Measurements from ENCODE around the gene MAN1C1. TPM values are rescaled to one million over a fixed set of nuclear protein-coding genes. Genes with fewer than 3 reads are reported as not detected.

The MAN1C1 gene
- total RNA-seq, 1 experiment from 2014 or later: 1.5 TPM

- Histone ChIP-seq H3K36me3 (ENCODE audit: control insufficient read depth, insufficient read depth, low read length) (no peaks in the 10 kb centered on the region), H3K4me3 (ENCODE audit: low read depth in 2 of 2, low read length in 2 of 2) (no peak overlapping the region), H3K27ac (ENCODE audit: low read length) (no peak overlapping the region), H3K4me1 (ENCODE audit: control insufficient read depth, insufficient read depth, low read length) (no peaks in the 10 kb centered on the region), H3K27me3 (ENCODE audit: control insufficient read depth, insufficient read depth, low read length) (no peaks in the 10 kb centered on the region; the same call in none of the 2 replicates), H3K9me3 (ENCODE audit: control insufficient read depth, insufficient read depth, low read depth, low read length) (no peaks in the 10 kb centered on the region)
- BruUV-seq (replicated peaks): no TSS peak
- CTCF ChIA-PET: interaction anchor here (0.6 kb wide), 1 partner anchor 12 kb away, joined by 4 read pairs; no protein-coding TSS in a partner anchor
- POLR2A ChIA-PET: no interaction called here
- no peak for ATAC-seq
- no peak for DNase-seq (ENCODE audit: low read depth, low spot score)
- intact Hi-C loops (cut with micrococcal nuclease; ENCODE audit: unreplicated experiment): no loop called here
- peak in 1 of 2 experiments; percentile 34; a peak in 1 of 4 replicates for TF ChIP-seq REST (IDR thresholded peaks at IDR 0.05; ENCODE audit: insufficient read depth in 1 of 2, low read depth in 2 of 2, low read length in 1 of 2)
- TF ChIP-seq TCF7L2 (IDR thresholded peaks at IDR 0.05; ENCODE audit: low read depth, low read length): no peak
- 0 out of 2 replicates have a peak, but pooled peaks have one; percentile 8 for TF ChIP-seq CTCF (IDR thresholded peaks at IDR 0.05)
- in situ Hi-C loops (cut with HindIII; ENCODE audit: low pct_unique_long_range_greater_than_20kb, low sequenced_read_pairs): no loop called here
These were observed 57.6 kb downstream of the MAN1C1 start for GRCh38 chr1:25673962-25674806.

- CTCF ChIA-PET: interaction anchor here (0.6 kb wide), 1 partner anchor 13 kb away, joined by 4 read pairs; no protein-coding TSS in a partner anchor
- Histone ChIP-seq H3K9me3 (ENCODE audit: control insufficient read depth, insufficient read depth, low read depth, low read length) (no peaks in the 10 kb centered on the region), H3K4me1 (ENCODE audit: control insufficient read depth, insufficient read depth, low read length) (no peaks in the 10 kb centered on the region), H3K27ac (ENCODE audit: low read length) (no peak overlapping the region), H3K36me3 (ENCODE audit: control insufficient read depth, insufficient read depth, low read length) (no peaks in the 10 kb centered on the region), H3K4me3 (ENCODE audit: low read depth in 2 of 2, low read length in 2 of 2) (no peak overlapping the region), H3K27me3 (ENCODE audit: control insufficient read depth, insufficient read depth, low read length) (no peaks in the 10 kb centered on the region; the same call in none of the 2 replicates)
- TF ChIP-seq TCF7L2 (IDR thresholded peaks at IDR 0.05; ENCODE audit: low read depth, low read length): no peak
- no peak for TF ChIP-seq SIN3A (IDR thresholded peaks at IDR 0.05; ENCODE audit: borderline replicate concordance, insufficient read depth, low read depth, low read length)
- TF ChIP-seq REST (IDR thresholded peaks at IDR 0.05; ENCODE audit: insufficient read depth in 1 of 2, low read depth in 2 of 2, low read length in 1 of 2): no peak
- TF ChIP-seq POLR2AphosphoS5 (IDR thresholded peaks at IDR 0.05; ENCODE audit: low read depth, low read length): no peak
- no peak for TF ChIP-seq CTCF (IDR thresholded peaks at IDR 0.05)
- ATAC-seq (no peak), DNase-seq (ENCODE audit: low read depth, low spot score) (no peak)
- in situ Hi-C loops (cut with HindIII; ENCODE audit: low pct_unique_long_range_greater_than_20kb, low sequenced_read_pairs): no loop called here
- BruUV-seq (replicated peaks): no TSS peak
- intact Hi-C loops (cut with micrococcal nuclease; ENCODE audit: unreplicated experiment): no loop called here
- POLR2A ChIA-PET: no interaction called here
These were observed 58.2 kb downstream of the MAN1C1 start for GRCh38 chr1:25674807-25675084.
